HepG2 (cell line): ENCODE results near the gene TRAF3.

Experiments
- ARHGAP35 ChIP-seq: sonication (generic); formaldehyde crosslinking; IDR thresholded peaks from 2 replicates; pipeline ENCODE4 v1.9.0; 2022; ENCODE audit warnings: mild to moderate bottlenecking, inconsistent platforms, moderate library complexity, missing genetic modification reagents, borderline replicate concordance
- CTCF ChIP-seq: sonication (generic); formaldehyde crosslinking; IDR thresholded peaks from 2 replicates; pipeline ENCODE4 v1.5.0; 2020; ENCODE audit warnings: mild to moderate bottlenecking, missing genetic modification reagents, moderate library complexity
- HBP1 ChIP-seq: IDR thresholded peaks from 2 replicates; pipeline ENCODE4 v1.6.1; 2016; ENCODE audit warnings: low read depth, control low read depth
- MAX ChIP-seq: IDR thresholded peaks from 2 replicates; pipeline ENCODE4 v1.6.1; 2012; ENCODE audit warnings: inconsistent platforms
- MXI1 ChIP-seq: IDR thresholded peaks from 3 replicates; pipeline ENCODE4 v1.6.1; 2012; ENCODE audit warnings: low read depth, low read length, inconsistent platforms, borderline replicate concordance
- NBN ChIP-seq: fragments of 450-650 bp; conservative IDR thresholded peaks from 2 replicates; pipeline ENCODE4 v1.6.1; 2017
- POLR2A ChIP-seq, 2 experiments: IDR thresholded peaks; 2 replicates each; pipeline ENCODE4 v1.6.1; 2011; ENCODE audit warnings: low read depth in 2 of 2, low read length in 2 of 2, mild to moderate bottlenecking in 1 of 2, moderate library complexity in 1 of 2; ENCODE audit not compliant: insufficient read depth in 1 of 2
- SIN3A ChIP-seq: IDR thresholded peaks from 2 replicates; pipeline ENCODE4 v1.6.1; 2011; ENCODE audit warnings: low read depth, mild to moderate bottlenecking, control low read depth, low read length, borderline replicate concordance
- SMC3 ChIP-seq: IDR thresholded peaks from 2 replicates; pipeline ENCODE4 v1.6.1; 2011; ENCODE audit warnings: low read length, improper control_type of control experiment
- TAF1 ChIP-seq: sonication (generic); formaldehyde crosslinking; IDR thresholded peaks from 2 replicates; pipeline ENCODE4 v1.4.0; 2020; ENCODE audit warnings: missing genetic modification reagents
- TF ChIP-seq, protein P1 (sequence below): sonication (generic); formaldehyde crosslinking; IDR thresholded peaks from 2 replicates; pipeline ENCODE4 v1.4.0; 2020; ENCODE audit warnings: missing genetic modification reagents
- TF ChIP-seq, protein P2 (sequence below): sonication (generic); formaldehyde crosslinking; IDR thresholded peaks from 2 replicates; pipeline ENCODE4 v1.4.0; 2020; ENCODE audit warnings: missing genetic modification reagents
- TF ChIP-seq, protein P3 (sequence below): sonication (generic); formaldehyde crosslinking; IDR thresholded peaks from 2 replicates; pipeline ENCODE4 v1.8.0; 2022; ENCODE audit warnings: missing genetic modification reagents, mild to moderate bottlenecking, moderate library complexity, borderline replicate concordance

DNA sequence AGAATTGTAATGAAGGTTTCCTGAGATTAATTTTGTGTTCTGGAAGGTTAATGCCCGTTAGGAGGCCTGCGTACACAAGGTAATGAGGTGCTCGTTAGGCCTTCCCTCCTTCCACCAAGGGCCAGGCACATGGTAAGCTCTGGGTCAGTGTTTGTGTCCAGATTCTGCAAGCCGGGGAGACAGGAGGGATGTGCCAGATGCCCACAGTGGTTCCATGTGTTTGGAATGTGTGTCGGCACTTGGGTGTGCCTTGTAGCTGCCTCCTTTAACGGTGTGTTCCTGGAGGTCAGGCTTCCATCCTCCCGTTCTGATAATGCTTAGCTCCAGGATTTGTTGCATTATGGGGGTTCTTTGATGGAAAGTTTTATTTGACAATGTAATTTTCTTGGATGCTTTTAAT, 5.7 kb downstream of the TRAF3 start:
- TF ChIP-seq, protein P1, sequence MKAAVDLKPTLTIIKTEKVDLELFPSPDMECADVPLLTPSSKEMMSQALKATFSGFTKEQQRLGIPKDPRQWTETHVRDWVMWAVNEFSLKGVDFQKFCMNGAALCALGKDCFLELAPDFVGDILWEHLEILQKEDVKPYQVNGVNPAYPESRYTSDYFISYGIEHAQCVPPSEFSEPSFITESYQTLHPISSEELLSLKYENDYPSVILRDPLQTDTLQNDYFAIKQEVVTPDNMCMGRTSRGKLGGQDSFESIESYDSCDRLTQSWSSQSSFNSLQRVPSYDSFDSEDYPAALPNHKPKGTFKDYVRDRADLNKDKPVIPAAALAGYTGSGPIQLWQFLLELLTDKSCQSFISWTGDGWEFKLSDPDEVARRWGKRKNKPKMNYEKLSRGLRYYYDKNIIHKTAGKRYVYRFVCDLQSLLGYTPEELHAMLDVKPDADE (CRISPR knock-in tag): no peak
- TF ChIP-seq SMC3 (no peak), SIN3A (no peak), ARHGAP35 (CRISPR knock-in tag) (no peak), CTCF (no peak), NBN (no peak), TAF1 (CRISPR knock-in tag) (no peak), POLR2A (IDR thresholded peaks at IDR 0.05; ENCODE audit: insufficient read depth in 1 of 2, low read depth in 2 of 2, low read length in 2 of 2) (no peak), MAX (no peak), HBP1 (CRISPR knock-in tag) (no peak), MXI1 (no peak)
- TF ChIP-seq, protein P2, sequence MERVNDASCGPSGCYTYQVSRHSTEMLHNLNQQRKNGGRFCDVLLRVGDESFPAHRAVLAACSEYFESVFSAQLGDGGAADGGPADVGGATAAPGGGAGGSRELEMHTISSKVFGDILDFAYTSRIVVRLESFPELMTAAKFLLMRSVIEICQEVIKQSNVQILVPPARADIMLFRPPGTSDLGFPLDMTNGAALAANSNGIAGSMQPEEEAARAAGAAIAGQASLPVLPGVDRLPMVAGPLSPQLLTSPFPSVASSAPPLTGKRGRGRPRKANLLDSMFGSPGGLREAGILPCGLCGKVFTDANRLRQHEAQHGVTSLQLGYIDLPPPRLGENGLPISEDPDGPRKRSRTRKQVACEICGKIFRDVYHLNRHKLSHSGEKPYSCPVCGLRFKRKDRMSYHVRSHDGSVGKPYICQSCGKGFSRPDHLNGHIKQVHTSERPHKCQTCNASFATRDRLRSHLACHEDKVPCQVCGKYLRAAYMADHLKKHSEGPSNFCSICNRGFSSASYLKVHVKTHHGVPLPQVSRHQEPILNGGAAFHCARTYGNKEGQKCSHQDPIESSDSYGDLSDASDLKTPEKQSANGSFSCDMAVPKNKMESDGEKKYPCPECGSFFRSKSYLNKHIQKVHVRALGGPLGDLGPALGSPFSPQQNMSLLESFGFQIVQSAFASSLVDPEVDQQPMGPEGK: no peak
- TF ChIP-seq, protein P3, sequence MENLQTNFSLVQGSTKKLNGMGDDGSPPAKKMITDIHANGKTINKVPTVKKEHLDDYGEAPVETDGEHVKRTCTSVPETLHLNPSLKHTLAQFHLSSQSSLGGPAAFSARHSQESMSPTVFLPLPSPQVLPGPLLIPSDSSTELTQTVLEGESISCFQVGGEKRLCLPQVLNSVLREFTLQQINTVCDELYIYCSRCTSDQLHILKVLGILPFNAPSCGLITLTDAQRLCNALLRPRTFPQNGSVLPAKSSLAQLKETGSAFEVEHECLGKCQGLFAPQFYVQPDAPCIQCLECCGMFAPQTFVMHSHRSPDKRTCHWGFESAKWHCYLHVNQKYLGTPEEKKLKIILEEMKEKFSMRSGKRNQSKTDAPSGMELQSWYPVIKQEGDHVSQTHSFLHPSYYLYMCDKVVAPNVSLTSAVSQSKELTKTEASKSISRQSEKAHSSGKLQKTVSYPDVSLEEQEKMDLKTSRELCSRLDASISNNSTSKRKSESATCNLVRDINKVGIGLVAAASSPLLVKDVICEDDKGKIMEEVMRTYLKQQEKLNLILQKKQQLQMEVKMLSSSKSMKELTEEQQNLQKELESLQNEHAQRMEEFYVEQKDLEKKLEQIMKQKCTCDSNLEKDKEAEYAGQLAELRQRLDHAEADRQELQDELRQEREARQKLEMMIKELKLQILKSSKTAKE (CRISPR knock-in tag): no peak
